OCI-LY7 (cell line): Measurements from ENCODE around the gene GRN.

Source experiments
- CTCF ChIP-seq: fragments of 200-600 bp; sonication (generic); conservative IDR thresholded peaks from 2 replicates; pipeline ENCODE4 v1.5.1; 2014; ENCODE audit warnings: mild to moderate bottlenecking, antibody characterized with exemption, low read length, moderate library complexity, mixed read lengths
- EZH2phosphoT487 ChIP-seq: fragments of 200-600 bp; sonication (generic); IDR thresholded peaks from 2 replicates; pipeline ENCODE4 v1.6.1; 2018; ENCODE audit warnings: low read depth, borderline replicate concordance, mild to moderate bottlenecking, mixed run types, antibody characterized with exemption, low read length, moderate library complexity, mixed read lengths

GRCh38 chr17:44361292-44362260, 16.5 kb downstream of the GRN start:
- TF ChIP-seq CTCF = no peak
- no peak for TF ChIP-seq EZH2phosphoT487
